GM19043 (cell line): ENCODE results near the gene AGAP1.

ENCODE experiments used
- ATAC-seq: cut with Tn5 transposase; IDR thresholded peaks from one replicate; pipeline ENCODE4 v1.9.1; 2021; ENCODE audit warnings: low read depth; ENCODE audit not compliant: unreplicated experiment

Gene AGAP1

DNA sequence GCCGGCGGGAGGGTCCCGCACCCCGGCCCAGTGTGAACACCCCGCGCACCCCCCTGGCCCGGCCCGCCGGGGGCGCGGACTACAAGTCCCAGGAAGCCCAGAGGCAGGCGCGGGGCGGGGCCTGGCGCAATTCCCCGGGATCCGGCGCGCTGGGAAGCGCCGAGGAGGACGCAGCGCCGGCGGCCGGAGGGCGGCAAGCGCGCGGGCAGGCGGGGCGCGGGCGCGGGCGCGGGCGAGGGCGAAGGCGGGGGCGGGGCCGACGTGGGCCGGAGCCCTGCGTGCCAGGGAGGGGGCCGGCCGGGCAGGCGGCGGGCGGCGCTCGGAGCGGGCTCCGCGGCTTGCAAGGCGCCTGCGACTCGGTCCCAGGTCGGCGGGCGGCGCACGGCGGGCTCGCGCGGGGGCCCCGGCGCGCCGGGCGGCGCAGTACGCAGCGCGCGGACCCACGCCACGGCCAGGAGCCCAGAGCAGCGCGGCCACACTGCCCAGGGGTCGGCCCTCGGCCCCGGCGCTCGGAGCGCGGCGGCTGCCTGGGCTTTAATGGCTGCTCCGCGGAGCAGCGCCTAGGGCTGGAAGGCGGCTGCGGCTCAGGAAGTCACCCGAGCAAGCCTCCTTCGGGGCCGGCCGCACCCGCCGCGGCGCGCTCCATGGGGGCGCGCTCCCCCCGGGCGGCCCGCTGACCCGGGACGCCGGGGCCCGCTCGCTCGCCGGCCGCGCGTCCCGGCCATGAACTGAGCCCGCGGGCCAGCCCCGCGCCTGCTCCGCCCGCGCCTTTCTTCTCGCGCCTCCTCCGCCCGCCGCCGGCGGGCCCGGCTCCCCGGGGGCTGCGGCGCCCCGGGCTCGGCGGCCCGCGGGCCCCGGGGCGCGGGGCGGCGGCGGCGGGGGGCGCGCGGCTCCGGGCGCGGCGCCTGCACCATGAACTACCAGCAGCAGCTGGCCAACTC is at the start of gene AGAP1:
Gene AGAP1, plus strand, starts transcription at position 269 of the 941 bp plus-strand sequence.
- no peak for ATAC-seq

DNA sequence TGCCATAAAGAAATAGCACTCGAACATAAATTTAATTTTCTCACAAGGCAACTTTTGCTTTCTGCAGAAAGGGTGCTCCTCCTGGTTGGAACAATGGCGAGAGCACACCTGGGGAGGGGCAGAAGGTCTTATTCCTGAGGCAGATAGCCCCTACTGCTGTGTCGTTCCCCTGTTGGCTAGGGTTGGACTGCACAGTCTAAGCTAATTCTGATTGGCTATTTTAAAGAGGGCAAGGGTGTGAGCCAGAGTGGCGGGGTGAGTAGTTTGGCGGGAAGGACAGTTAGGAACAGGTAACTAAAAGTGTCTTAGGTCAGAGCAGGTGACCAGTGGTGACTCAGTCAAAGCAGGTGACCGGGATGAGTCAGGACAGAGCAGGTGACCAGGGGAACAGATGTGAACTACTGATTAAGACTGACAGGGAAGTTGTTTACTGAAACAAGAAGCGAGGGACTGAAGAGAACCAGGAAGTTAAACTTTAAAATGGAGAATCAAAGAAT is 49.7 kb upstream of the AGAP1 start:
- ATAC-seq, result no peak

DNA sequence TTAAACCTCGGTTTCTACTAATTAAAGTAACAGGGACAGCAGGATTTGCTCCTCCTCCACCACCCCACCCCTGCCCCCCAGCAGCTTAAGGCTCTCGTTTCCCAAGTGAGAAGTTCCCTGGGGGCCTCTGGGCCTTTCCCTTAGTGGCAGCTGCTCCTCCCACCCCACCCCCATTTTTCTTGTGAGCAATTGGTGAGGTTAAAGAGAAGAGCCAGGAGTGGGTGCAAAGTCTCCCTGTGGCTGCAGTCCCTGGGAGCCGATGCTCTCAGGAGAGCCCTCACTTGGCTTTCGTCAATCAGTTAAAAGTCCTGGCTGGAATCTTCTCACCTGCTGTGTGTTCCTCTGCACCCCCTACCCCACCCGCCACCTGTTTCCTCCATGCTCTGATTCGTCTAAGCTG is 48.7 kb upstream of the AGAP1 start:
- ATAC-seq, result no peak

DNA sequence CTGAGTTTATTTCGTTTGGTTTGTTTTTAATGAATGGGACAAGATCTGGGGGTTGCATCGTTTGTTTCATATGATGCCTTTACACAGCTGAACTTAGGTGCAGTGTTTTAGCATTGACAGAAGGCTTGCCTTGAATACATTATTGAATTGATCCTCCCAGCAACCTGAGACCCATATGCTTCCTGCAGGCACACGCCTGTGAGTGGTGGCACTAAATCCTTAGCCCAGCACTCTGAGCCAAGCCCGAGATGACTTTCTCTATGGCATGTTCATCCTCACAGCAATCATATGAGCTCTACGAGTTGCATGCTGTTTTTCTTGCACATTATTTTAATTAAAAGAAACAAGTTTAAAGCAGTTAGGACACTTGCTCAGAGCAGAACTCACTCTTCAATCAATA is 47.8 kb upstream of the AGAP1 start:
- ATAC-seq, result no peak

DNA sequence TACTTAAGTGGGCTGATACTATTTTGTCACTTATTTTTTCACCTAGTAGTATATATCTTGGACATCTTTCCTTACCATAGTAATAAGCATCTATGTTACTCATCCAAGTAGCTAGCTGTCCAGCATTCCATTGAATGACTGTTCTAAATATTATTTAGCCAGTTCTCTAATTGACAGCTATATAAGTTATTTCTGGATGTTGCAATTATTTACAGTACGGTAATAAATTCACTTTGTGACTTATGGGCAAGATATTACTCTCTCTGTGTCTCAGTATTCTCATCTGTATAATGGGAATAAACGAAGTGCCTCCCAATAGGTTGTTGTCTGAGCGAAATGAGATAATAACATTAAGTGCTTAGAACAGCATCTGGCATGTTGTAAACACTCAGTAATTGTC is 46.6 kb upstream of the AGAP1 start:
- no peak for ATAC-seq

DNA sequence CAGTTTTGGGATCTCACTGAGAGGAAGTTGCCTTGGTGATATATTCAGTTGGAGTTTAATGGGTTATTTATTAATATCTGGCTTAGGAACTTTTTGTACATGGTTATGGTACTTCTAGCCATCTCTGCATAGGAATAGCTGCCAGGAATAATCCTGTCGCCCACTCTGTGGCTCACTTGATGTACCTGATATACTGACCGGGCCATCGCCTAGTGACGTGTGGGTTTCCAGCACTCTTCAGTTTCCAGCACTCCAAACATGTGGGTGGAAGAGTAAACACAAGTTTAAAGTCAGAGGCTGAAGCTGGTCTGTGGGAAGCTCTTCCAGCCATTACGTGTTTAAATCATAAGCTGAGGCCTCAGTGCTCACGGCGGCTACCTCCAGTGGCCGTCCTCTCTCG is 44.3 kb upstream of the AGAP1 start:
- no peak for ATAC-seq

DNA sequence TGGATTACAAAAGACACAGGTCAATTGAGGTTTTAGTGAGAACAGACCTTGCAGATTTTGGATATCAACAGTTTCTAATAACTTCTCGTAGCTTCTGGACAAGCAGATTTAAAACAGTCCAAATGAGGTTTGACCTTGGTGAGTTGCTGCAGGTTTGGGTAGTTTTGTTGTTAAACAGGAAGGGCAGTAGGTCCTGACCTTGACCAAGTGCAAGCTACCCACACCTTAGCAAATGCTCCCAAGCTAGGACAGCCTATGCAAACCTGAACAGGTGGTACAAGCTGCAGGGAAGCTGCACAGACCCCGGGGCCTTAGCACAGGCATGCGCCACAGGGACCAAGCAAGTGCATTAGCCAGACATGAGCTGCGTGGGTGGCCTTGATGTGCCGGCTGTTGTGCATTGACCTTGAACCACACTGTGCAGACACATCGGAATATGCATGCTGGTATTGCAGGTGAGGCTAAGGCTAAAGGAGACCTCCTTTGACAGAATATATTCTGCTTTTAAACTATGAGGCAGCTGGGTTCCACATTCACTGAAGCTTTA is 40.2 kb upstream of the AGAP1 start:
- no peak for ATAC-seq

DNA sequence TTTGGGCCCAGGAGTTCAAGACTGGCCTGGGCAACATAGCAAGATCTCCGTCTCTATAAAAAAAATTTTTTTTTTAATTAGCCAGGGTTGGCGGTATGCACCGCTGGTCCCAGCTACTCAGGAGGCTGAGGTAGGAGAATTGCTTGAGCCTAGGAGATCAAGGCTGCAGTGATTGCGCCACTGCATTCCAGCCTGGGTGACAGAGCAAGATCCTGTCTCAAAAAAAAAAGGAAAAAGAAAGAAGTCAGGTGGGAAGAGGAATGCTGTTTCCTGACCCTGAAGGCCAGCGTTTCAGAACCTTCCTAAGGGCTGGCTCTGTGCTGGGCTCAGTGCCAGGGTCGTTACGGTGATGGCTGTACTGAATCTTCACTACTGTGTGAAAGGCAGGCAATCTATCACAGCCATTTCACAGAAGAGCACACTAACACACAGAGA is 35.0 kb upstream of the AGAP1 start:
- no peak for ATAC-seq

DNA sequence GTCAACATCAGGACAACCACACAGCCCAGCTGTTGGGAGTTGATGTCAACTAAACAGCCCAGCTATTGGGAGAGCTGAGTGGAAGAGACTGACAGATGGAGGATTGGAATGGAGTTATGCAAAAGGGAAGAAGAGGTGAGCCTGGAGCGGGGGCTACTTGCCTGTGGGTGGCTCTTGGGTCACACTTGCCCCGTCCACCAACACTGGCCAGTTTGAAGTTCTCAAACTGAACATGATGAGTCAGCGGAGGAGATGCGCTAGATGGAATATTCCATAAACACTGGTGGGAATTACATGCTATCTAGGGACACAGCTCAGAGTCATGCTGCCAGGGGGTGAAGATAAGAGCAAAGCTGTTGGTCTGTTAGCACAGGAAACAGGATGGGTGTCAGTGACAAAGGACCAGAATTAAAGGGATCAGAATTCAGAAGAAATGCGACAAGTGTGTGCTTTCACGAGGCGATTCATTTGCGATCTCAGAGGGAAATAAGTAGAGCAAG is 33.2 kb upstream of the AGAP1 start:
- no peak for ATAC-seq

DNA sequence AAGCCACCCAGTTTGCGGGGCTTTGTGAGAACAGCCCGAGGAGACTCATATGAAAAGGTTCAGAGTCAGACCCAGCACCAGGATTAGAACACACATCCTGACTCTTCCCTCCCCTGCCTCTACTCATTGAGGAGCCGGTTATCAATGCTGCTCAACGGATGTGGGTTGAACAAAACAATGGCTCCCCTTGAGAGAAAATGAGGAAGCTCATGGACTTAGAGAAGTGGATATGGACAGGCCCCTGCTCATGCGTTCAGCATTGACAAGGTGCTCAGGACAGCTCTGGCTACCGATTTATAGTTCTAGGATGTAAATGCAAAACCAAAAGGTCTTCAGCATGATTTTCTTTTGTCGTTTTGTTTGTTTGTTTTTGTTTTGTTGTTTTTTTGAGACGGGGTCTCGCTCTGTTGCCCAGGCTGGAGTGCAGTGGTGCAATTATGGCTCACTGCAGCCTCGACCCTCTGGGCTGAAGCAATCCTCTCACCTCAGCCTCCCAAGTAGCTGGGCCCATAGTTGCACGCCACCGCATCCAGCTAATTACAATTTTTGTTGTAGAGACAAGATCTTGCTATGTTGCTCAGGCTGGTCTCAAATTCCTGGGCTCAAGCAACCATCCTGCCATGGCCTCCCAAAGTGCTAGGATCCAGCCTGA is 32.0 kb upstream of the AGAP1 start:
- no peak for ATAC-seq

DNA sequence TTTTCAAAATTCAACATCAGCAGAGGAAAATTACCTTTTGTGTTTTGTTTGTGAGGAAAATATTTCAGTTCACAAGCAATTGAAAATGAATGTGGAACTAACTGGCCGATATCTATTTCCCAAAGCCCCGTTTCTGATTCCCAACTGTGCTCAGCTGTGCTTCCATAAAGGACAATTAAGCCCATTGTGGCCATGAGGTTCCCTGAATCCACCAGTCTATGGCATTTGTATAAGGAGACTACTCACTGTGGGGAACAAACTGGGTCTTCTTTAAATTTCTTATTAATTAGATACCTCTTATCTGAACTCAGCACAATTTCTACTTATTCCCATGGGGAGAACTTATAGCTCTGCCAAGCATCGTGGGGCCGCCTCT is 31.4 kb upstream of the AGAP1 start:
- no peak for ATAC-seq

DNA sequence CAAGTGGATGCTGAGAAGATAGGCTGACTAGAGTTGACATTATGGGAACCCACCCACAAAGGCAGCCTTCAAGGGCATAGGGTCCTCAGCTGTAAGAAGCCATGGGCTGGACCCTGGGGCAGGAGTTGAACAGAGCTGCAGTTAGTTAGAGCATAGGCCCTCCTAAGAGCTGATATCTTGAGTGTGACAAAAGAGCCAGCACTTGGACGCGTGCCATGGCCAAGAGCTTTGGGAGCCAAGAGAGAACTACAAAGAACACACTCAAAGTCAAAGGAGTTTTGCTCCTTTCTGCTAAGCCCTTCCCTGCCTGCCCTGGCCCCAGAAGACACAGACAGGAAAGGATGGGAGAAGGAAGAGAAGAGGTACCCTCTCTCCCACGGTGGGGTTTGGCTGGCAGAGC is 29.9 kb upstream of the AGAP1 start:
- ATAC-seq, result no peak

DNA sequence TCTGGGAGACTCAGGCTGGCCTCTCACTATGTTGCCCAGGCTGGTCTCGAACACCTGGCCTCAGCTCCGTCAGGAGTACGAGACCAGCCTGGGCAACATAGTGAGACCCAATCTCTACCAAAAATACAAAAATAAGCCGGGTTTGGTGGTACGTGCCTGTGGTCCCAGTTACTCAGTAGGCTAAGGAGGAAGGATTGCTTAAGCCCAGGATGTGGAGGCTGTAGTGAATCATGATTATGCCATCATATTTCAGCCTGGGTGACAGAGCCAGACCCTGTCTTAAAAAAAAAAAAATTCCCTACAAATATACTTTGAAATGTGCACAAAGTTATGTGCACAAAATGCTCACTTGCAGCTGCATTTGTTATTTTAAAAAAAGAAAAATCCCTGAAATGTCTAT is 26.3 kb upstream of the AGAP1 start:
- no peak for ATAC-seq

DNA sequence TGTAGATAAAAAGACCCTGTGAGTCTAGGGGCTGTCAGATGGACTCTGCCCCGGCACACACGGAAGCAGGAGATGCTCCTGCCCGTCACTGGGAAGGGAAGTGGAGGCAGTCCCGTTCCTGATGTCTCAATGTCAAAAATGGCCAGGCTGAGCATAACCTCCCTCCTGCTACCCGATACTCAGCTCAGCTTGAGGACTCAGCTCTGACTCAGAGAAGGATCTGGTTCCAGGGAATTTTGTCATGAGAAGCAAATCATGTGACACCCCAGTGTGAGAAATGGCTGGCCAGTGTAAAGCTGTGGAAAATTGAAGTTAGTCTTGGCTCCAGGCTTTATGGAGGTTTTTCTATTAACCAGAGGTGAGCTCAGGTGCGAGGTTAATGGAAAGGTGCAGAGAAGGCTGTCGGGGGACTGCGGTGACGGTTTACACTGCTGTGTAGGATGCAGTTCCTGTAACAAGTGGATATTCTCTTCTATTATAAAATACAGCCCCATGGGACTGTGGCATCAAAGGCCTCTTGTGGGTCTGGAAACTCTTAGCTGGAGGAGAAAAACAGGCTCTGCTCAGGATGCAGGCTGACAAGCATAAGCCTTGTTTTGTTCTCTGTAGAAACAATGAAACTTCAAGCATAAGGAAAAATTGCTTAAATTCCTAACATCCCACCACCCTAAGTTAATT is 24.7 kb upstream of the AGAP1 start:
- no peak for ATAC-seq

DNA sequence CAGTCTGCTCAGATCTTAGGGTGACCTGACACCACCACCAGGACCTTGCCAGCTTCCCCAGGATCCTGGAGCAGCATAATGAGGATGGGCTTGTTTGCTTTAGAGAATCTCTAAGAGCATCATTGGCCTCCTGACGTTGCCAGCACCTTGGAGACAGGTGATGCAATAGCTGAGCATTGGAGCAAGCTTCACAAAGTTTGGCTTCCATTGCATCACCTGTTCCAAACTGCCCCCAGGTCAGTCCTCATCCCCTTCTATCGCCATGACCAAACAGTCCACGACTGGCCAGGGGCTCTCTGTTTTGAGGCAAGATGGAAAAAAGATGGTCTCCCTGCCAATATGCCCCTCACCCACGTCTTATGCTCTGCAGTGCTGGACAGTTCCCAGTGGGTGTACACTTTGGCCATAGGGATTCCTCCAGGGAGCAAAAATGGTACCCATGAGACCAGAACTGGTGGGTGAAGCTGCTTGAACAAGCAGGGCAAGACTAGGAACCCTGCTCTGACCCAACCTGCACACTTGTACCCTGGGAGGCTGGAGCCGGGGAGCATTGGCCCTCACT is 22.6 kb upstream of the AGAP1 start:
- ATAC-seq, result no peak

DNA sequence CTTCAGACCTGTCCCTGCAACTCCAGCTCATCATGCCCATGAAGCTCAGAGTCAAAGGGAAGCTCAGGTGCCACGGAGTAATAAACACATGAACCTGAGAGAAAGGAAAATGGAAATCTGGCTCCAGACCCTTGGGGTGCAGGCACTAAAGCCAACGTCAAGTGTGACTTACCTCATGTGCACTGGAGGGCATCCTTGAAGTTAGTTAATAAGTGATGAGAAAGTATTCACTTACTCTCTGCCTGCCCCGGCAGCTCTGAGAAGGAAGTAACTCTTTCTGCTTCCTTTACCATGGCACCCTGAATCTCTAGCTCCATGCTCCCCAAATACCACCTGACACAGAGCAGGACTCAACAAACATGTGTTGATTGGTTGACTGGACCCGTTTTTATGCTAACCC is 21.4 kb upstream of the AGAP1 start:
- ATAC-seq, result no peak

DNA sequence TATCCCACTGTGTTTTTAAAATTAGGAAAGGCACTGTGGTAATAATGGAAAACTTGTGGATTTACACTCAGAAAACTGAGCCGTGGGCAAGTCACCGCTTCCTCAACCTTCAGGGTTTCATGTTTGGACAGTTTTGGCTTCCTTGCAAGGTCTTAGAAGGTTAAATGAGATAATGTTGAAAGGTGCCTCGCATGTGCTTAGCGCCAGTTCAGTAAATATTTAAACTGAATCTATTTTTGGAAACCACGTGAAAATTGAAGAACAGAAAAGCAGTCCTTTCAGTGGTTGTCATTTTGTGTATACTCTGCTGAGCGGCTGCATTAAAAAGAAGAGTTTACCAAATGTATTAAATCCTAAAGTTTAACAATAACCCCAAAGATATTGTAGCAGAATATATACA is 15.2 kb upstream of the AGAP1 start:
- no peak for ATAC-seq

DNA sequence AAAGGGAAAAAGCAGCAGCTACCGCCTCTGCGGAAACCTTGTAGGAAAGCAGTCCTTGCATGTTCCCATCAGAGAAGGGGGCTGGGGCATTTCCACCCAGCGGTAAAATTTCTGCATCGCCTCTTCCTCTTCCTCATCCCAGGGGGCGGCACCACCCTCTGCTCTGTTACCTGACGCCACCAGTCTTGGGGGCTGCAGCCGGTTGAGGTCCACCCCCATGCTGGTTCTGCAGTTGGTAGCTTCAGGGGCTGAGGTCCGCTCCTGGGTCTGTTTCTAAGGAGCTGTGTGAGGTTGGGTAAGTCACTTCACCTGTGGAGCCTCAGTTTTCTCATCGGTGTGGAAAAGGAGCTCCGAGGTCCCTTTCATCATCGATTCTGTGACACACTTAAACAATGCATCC is 14.2 kb upstream of the AGAP1 start:
- ATAC-seq, result no peak

DNA sequence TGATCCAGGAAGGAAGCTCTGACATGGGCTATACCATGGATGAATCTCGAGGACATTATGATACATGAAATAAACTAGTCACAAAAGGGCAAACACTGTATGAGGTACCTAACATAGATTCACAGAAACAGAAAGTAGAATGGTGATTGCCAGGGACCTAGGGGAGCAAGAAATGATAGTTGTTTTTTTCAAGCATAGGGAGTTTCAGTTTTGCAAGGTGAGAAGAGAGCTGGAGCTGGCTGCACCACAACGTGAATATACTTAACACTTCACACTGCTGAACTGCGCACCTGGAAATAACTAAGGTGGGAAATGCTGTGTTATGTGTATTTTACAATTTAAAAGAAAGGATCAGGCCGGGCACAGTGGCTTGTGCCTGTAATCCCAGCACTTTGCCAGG is 13.2 kb upstream of the AGAP1 start:
- ATAC-seq, result no peak

DNA sequence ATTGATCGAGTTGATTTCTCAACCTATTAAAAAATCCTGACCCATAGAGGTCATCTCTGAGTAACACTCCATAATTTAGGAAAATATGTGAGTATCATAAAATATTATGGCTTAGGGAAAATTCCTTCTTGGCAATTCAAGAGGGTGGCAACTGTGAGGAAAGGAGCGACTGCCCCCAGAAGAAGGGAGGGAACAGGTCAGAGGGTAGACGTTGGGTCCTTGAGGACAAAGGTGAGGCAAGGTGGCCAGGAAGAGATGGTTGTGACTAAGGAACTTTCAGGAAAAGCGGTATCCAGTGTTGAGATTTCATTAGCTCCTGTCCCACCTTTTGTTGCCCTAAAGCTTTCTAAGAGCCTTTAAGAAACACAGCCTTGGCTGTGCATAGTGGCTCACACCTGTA is 10.5 kb upstream of the AGAP1 start:
- no peak for ATAC-seq

DNA sequence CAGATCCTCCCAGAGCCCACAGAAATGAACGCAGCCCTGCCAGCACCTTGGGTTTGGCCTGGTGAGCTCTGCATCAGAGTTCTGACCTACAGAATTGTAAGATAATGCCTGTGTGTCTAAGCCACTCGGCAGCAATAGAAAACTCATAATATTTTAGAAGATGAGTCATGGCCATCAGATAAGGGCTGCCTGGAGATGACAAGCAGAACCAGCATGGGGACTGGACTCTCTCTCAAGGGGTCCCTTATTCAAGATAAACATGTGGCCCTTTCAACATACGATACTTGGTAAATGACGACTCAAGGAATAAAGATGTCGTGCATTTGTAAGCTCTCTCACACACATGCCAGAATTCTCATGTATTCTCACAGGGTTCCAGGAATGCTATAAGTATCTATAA is 8.5 kb upstream of the AGAP1 start:
- no peak for ATAC-seq
